ENCODE results near the gene CCDC80. TPM values are rescaled to one million over a fixed set of nuclear protein-coding genes. Genes with fewer than 3 reads are reported as not detected.
A peak's percentile ranks its signal among the peaks of the same experiment; 100 is the strongest.

CCDC80 gene
- polyA plus RNA-seq, 4 donors: 79.1 to 121 (median 99.6) TPM

DNA sequence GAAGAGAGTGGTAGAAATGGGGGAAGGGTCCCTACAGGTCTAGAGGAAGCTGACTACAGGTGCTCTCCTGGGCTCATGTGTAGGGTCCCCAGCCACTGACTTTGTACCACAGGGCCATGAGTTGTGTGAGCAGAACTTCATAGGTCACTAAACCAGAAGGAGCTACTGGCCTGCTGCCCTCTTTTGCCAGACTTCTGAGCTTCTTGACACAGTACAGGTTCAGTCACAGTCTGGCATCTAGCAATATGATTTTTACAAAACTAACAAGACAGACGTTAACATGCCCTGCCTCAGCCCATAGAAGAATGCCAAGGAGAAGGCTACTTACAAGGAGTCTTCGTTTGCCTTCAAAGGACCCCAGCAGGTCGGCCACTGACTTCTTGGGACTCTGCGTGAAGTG lies 3.2 kb downstream of the CCDC80 start:
- DNase-seq (ENCODE audit: low read depth in 4 of 4, low spot score in 2 of 4): no peak

DNA sequence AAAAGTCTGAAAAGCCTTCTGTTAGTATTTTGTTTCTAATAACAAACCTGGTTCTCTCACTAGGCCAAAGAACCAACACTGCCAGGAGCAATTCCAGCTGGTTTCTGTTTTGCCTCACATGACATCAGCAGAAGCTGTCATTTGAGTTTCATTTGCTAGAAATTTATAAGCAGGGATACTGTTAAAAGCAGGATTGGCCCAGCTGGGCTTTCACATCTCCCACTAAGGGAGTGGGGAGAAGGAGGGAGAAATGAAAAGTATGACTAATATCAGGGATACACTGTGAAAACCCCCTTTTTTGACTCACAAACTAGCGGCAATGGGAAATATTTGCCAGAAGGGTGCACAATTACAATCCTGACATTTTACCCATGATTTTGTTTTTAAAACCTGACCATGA lies 5.3 kb downstream of the CCDC80 start:
- no peak for DNase-seq (ENCODE audit: low read depth in 4 of 4, low spot score in 2 of 4)

DNA sequence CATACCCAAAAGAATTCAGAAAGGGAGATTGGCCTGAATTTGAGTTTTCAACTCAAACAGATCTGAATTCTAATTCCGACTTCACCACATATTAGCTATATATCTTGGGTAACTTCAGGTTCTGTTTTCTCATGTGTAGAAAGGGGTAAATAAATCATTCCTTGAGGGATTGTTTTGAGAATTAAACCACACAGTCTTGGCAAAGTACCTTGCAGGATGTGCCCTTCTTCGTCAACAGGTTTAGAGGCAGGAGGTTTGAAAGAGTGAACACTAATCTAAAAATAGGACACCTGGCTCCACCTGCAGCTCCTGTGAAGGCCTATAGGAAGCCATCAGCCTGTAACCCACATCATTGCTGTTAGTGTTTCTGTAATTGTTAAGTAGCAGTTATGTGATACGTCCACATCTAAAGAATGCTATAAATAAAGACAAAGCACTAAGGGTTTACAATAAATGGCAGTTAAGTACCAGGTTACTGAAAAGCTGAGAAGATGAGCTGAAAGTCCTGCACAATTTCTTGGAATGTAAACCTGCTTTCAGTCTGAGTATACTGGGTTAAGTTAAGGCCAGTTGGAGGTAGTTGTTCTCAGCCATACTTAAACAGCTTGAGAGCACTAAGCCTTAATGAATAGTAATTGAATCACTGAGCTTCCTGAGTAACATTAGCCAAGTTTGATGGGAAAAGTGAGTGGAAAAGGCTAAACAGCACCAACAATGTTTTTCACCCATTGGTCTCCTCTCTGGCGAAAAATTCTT lies 6.0 kb downstream of the CCDC80 start:
- DNase-seq (ENCODE audit: low read depth in 4 of 4, low spot score in 2 of 4): no peak

DNA sequence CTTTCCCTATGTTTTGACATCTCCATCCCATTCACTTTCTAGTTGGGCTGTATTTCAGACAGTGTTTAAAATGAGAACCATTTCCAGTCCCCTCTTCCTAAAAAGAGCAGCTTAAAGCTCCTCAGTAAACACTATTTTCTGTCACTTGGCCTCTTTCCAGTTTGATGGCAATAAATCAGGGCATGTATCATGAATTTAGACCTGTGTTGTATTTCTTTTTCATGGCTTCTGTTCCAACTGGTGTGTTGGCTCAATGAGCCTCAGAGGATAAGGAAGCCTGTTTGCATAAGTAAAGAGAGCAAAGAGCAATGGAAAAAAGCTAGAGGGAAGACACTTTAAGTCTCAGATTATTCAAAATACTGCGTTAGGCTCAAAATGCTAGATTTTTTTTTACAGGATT lies 7.2 kb downstream of the CCDC80 start:
- peak in 1 of 4 donors; percentile 84 for DNase-seq (ENCODE audit: low read depth in 4 of 4, low spot score in 2 of 4)

DNA sequence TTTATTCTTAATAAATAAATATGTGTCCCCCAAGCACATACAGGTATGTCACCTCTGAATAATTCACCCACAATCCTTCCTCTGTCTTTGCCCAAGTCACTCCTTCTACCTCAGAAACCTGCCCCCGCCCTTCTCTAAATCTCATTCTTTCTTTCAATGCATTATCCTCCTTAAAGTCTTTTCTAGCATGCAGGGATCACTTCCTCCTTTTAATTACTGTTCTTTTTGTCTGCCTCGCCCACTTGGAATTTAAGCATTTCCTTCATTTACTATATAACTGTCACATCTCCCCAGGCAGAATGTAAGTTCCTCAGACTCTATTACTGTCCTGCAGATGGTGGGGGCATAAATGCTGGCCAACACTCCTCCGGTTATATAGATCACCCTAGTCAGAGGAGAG lies 7.8 kb downstream of the CCDC80 start:
- no peak for DNase-seq (ENCODE audit: low read depth in 4 of 4, low spot score in 2 of 4)

DNA sequence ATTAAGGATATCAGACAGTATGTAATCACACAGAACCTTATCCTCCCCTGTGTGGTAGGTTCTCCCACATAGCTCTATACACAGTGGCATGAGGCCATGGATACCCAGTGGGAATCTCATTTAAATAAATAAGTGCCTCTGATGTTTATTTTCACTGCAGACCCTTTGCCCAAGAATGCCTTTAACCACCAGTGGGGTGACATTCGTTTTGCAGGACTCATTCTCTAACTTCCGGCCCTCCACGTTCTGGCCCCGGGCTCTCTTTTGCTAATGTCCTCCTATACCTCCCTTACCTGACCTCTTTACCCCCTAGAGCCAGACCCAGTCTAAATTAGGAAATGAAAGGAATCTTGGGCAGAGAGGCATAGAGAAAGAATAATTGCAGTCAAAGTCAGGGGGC lies 8.3 kb downstream of the CCDC80 start:
- DNase-seq (ENCODE audit: low read depth in 4 of 4, low spot score in 2 of 4): no peak

DNA sequence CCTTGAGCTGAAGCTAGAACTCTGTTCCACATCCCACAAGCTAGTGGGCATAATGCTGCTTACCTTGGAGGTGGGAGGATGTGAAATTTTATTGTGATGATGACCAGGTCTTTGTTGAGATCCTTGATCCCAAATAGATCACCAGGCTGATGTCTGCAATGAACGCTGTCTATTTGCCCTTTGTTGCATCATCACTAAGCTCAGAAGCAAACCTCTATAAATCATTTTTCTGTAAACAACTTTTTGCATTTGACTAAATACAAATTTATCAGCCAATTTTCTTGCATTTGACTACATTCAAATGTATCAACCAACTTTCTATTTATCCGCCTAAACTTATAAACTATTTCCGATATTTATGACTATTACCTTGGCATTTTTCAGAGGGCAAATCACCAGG lies 9.7 kb downstream of the CCDC80 start:
- no peak for DNase-seq (ENCODE audit: low read depth in 4 of 4, low spot score in 2 of 4)

DNA sequence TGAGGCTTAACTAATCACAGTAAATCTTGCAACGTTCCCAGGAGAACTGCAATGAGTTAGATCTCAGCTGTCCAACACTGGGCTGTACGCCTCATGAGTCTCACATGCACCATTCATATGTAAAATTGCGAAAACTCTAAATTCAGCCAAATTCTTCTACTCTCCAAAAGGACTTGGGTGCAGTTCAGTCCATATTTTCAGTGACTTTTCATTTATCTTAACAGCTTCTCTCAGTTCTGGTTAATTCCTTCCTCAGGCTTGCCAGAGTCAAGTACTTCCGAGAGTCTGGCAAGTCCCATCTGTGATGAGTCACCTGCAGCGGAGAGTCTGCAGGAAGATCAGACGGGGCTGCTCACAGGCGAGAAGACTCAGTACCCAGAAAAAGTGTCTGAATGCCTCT lies 11.5 kb downstream of the CCDC80 start:
- DNase-seq (ENCODE audit: low read depth in 4 of 4, low spot score in 2 of 4): no peak

DNA sequence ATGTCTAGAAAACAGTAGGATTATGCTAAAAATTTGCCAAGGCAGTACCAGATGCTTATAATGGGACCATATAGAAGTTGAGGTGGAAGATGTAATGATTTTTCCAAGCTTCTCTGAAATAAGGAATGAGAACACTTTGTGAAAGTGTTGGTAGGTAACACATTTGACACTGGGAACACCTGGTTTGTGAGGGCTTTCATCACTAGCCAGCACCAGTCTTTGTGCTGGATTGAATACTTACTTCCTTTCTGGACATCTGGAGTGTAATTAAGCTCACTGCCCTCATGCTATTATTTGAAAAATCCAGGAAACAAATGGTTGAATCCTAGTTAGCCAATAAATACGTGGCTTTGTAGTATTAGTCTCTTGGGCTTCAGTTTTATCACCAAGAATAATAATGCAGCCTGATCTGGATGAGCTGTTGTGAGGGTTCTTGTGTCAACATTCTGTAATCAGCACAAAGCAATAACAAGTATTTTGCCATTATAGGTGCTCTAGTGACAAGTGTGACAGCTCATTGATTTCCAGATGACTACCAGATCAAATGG lies 12.9 kb downstream of the CCDC80 start:
- DNase-seq (ENCODE audit: low read depth in 4 of 4, low spot score in 2 of 4): no peak

DNA sequence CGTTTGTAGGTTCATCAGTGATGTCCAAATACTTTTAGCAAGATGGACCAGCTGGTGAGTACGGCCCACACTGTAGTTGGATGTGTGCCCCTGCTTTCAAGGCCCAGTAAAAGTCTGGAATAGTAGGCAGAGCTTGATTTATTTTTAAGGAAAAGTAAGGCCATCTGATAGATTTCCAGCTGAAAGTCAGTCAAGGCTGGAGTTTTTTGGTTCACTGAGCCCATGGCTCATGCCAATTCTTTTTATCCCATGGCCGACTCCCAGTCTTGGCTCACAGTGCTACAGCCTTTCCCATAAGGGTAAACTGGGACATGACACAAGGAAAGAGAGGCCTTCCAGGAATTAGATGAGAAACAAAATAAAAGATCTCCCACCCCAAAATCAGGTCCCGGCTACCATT lies 13.5 kb downstream of the CCDC80 start:
- DNase-seq (ENCODE audit: low read depth in 4 of 4, low spot score in 2 of 4): no peak

DNA sequence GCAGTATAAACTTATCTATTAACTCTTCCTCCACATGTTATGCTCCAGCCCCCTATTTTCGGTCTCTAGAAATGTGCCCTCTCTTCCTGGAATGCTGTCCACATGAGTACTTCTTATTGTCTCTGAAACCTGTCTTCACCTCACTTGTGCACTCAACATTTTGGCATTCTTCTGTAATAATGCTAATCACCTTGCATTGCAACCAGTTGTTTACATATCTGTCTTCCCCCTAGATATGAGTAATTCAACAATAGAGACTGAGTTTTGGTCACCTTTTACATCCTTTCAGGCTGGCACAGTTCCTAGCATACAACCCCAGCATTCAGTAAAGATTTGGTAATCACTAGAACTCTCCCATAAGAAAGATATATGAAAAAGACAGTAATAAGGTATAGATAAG lies 17.2 kb downstream of the CCDC80 start:
- DNase-seq (ENCODE audit: low read depth in 4 of 4, low spot score in 2 of 4): no peak

DNA sequence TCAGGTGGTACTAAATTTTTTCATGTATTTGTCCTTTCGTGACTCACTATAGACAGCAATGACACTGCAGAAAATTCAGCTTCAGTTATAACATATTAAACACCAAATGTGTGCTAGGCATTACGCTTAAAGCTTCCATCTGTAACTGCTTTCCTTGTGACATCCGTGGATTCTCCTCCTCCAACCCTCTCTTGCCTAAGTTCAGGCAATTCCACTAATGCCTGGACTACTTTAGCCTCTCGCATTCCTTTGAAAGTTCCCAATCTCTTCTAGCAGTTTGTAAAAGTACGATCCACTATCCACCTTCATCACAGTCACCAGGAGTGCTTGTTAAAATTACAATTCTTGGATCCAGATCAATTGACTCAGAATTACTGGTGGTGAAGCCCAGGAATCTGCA lies 17.7 kb downstream of the CCDC80 start:
- DNase-seq (ENCODE audit: low read depth in 4 of 4, low spot score in 2 of 4): no peak

DNA sequence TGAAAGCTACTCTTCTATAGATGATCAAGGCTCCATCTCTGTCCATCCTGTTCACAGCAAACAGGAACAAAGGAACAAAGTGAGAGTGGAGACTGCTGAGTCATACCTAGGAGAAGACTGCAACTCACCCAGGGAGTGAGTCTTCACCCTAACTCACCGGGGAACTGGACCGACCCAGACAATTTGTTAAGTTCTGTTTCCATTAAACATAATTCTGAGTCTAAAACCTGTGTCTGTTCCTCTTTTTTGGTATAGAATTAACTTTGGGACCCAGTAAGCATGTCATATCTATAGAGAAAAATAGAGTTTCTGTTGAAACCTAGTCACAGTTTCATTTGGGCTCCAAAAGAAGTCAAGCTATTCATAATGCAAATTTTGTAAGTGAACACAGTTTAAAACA lies 21.6 kb downstream of the CCDC80 start:
- DNase-seq (ENCODE audit: low read depth in 4 of 4, low spot score in 2 of 4): no peak

DNA sequence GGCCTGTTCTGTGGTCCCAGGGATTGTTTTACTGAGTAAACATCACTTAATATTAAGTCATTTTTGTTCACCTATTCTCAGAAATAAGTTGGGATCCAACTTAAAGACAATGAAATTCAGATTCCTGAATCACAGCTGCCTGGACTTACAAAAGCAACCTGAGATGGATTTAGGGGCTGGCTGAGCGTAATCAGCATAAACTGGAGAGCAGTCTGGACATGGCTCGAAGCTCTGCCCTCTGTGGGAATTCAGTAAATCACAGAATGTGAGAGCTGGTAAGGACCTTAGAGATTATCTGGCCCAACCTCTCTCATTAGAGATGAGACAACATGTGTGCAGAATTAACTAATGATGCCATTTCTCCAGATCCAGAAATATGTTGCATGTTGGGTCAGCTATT lies 23.7 kb downstream of the CCDC80 start:
- no peak for DNase-seq (ENCODE audit: low read depth in 4 of 4, low spot score in 2 of 4)

DNA sequence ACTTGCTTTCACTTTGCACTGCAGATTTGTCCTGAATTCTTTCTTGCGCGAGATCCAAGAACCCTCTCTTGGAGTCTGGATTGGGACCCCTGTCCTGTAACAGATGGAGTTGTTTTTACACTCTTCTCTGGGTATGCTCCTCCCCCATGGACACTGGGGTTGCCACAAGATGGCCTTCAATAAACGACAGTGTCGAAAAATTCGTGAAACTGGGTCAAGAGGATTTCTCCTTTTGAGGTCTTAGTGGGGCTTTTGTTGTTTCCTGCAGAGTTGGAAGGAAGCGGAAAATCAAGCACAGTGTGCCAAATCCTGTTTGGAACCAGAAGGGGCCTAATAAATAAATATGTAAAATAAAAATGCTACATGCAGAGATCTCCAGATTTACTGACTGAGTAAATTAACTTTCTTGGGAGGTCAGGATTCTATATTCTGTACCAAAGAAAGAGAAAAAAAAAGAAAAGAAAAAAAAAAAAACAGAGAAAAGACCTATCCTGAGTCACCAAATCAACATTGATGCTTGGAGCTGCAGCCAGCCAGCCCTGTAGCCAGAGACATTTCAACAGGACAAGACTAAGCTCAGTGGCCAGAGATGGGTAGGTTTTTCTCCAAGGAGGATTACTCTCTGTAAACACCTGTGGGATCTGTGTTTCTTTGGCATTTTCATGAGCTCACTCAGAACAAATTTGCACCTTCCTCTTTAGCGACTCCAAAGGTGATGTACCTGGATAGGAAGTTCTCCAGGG lies 24.8 kb downstream of the CCDC80 start:
- no peak for DNase-seq (ENCODE audit: low read depth in 4 of 4, low spot score in 2 of 4)

DNA sequence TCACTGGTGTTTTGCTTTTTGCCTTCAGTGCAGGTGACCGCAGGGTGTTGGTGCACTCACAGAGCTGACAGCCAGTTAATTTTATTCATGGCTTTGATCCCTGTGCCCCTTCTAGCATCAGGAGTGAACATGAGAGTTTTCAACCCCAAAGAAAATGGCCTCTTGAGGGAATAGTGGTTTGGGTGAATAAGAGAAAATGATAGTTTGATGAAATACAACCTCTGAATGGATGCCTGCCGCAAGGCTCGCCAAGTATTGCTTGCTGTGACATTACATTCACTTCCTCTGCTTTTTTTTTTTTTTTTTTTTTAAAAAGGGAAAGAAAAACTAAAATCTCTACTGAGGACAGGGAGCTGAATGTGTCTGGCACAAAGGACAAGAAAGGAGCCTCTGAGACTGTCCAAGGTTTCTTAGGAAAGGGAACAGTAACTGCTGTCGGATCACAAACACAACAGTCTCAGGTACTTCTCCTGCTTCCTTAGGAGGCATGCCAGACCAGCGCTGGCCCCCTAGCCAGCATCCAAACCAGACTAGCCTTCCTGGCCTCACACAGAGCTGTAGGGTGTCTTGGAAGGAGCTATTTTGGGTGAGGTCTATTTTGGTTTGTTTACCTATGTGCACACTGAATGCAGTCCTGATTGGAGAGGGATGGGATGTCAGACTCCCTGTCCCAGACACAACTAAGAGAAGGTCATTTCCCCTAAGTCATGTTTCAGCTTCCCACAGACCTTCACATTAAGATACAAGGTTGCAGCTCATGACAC lies 29.0 kb downstream of the CCDC80 start:
- DNase-seq (ENCODE audit: low read depth in 4 of 4, low spot score in 2 of 4): no peak

DNA sequence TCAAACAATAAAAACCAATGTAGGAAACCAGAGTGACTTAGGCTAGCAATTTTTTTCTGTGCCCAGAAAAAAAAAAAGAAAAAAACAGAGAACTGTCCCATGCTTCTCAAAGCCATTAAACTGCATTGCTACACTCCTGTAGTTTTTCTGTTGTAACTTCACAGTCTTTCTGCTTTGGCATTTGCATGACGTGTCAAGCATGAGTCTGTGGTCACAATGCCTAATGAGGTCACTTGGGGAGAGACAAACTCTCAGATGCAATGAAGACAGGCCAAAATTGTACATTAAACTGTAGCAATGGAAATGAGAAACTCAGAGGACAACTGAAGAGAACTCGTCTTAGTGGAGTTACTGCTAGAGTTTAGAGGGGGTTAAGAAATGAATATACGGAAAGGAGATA lies 30.8 kb downstream of the CCDC80 start:
- no peak for DNase-seq (ENCODE audit: low read depth in 4 of 4, low spot score in 2 of 4)

DNA sequence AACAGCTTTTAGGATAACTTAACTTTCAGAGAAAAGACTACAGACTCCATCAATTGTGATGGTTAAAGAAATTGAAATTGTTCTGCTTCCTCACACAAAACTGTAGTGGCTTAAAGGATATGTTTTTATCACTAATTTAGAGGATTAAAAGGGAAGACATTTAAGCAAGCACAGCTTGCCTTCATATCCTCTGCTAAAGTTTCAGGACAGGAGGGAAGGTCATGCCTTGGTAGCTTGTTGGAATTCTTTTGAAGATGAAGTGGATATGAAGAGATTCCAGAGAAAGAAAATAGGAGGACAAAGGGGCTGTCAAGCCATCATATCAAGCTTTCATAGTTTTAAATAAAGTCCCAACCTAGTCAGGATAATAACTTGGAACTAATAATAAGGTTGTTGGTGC lies 33.1 kb downstream of the CCDC80 start:
- peak in 1 of 4 donors; percentile 19 for DNase-seq (ENCODE audit: low read depth in 4 of 4, low spot score in 2 of 4)

DNA sequence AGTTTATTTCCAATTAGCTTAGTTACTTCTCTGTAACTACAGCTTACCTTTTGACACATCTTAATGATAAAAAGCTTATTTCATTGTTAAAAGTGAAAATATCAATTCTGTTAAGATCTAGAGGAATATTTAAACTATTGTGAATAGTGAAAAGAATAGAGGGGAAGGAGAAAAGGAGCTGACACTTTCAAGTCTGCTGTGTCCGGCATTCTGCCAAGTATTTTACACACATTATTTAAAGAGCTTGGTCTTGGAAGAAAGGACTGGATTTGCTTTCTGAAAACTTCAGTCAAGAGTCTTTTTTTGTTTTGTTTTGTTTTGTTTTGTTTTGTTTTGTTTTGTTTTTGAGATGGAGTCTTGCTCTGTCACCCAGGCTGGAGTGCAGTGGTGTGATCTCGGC lies 34.8 kb downstream of the CCDC80 start:
- no peak for DNase-seq (ENCODE audit: low read depth in 4 of 4, low spot score in 2 of 4)

DNA sequence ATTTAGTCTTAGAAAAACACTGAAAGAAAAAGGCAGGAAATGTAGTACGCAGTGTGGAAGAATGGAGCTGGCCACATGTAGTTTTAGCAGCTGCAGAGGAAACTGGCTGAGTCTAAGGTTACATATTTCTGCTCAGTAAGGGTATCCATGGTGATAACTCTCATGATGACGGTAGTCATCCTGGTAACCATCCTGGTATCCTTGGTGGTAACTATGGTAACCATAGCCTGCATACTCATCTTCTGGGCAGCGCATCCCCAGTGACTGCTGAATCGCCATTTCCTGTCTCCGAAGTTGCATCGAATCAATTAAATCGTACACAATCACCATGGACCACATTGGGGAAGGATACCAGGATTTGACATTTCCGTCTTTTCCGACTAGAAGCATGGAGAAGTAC lies 35.7 kb downstream of the CCDC80 start:
- DNase-seq (ENCODE audit: low read depth in 4 of 4, low spot score in 2 of 4): no peak

DNA sequence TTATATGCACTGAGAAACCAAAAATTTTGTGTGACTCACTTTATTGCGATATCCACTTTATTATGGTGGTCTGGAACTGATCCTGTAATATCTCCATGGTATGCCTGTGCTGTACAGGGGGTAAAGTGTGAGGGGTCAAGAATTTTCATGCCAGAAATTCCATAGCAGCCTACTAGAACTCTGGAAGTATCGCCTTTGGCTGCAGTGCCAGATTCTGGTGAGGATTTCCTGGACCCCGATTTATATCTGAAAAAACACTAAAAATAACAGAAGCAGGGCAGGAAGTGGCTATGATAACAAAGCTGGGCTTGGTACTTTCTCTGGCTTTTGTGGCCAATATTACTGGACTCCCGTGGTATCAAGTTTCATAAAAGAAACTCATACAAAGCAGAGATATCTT lies 36.4 kb downstream of the CCDC80 start:
- DNase-seq (ENCODE audit: low read depth in 4 of 4, low spot score in 2 of 4): no peak

Measured in left renal cortex interstitium (tissue), 4 donors.